ENCODE measurements around the gene AMZ2. TPM values are rescaled to one million over a fixed set of nuclear protein-coding genes. Genes with fewer than 3 reads are reported as not detected.

AMZ2 gene
- polyA plus RNA-seq, 1 donor (not counting 4 experiments of a cell fraction or from before 2014, with no cell fraction given), result 123 TPM

GRCh38 chr17:68238871-68239253 is 9.0 kb upstream of the AMZ2 start:
- dilution Hi-C loops (cut with MboI; ENCODE audit: extremely low pct_ligation_motif_present, low sequenced_read_pairs), result no loop called here
- no peaks in the 10 kb centered on the region for H3K36me3 ChIP-seq (ENCODE audit: control insufficient read depth in 2 of 2, extremely low read depth in 1 of 2, insufficient read depth in 2 of 2, low read length in 2 of 2)
- no peaks in the 10 kb centered on the region for H3K79me2 ChIP-seq (ENCODE audit: control insufficient read depth, insufficient read depth, low read length)

GRCh38 chr17:68239632-68240366 is 8.0 kb upstream of the AMZ2 start:
- Histone ChIP-seq H3K9me3 (ENCODE audit: control insufficient read depth, low read depth, low read length) (no peaks in the 10 kb centered on the region), H4K20me1 (ENCODE audit: control insufficient read depth, extremely low read depth, insufficient read depth, low read length) (no peaks in the 10 kb centered on the region), H3K9me1 (ENCODE audit: control insufficient read depth, extremely low read depth, insufficient read depth, low read length) (no peaks in the 10 kb centered on the region), H3K4me1 (ENCODE audit: control insufficient read depth, extremely low read depth, insufficient read depth, low read length) (no peaks in the 10 kb centered on the region), H3K4me3 (ENCODE audit: control insufficient read depth in 2 of 3, extremely low read depth in 1 of 3, insufficient read depth in 2 of 3, low read depth in 1 of 3, low read length in 3 of 3) (no peak overlapping the region), H3K79me2 (ENCODE audit: control insufficient read depth, insufficient read depth, low read length) (no peaks in the 10 kb centered on the region), H3K27me3 (ENCODE audit: control insufficient read depth, extremely low read depth, insufficient read depth, low read length) (no peaks in the 10 kb centered on the region), H3K9ac (ENCODE audit: control insufficient read depth, extremely low read depth, insufficient read depth, low read length) (no peak overlapping the region), H3K36me3 (ENCODE audit: control insufficient read depth in 2 of 2, extremely low read depth in 1 of 2, insufficient read depth in 2 of 2, low read length in 2 of 2) (no peaks in the 10 kb centered on the region), H3K27ac (ENCODE audit: control insufficient read depth, insufficient read depth, low read length) (no peak overlapping the region), H3K4me2 (ENCODE audit: control insufficient read depth, extremely low read depth, insufficient read depth, low read depth, low read length) (no peak overlapping the region), H2AFZ (ENCODE audit: control insufficient read depth, low read length) (no peak overlapping the region)
- dilution Hi-C loops (cut with MboI; ENCODE audit: extremely low pct_ligation_motif_present, low sequenced_read_pairs), result no loop called here
- no peak for TF ChIP-seq CTCF (optimal IDR thresholded peaks at IDR 0.05 in 1 of 3, IDR thresholded peaks at IDR 0.05 in 1 of 3, conservative IDR thresholded peaks at IDR 0.05 in 1 of 3; ENCODE audit: extremely low read depth in 1 of 3, insufficient read depth in 2 of 3, low read length in 3 of 3)
- FAIRE-seq, result no peak
- no peak for DNase-seq (ENCODE audit: low read depth, low spot score)

More at GRCh38 chr17:68238871-68239253, 9.0 kb upstream of the AMZ2 start:
- DNase-seq (ENCODE audit: low read depth, low spot score) (no peak), FAIRE-seq (no peak)
- Histone ChIP-seq H3K27me3 (ENCODE audit: control insufficient read depth, extremely low read depth, insufficient read depth, low read length) (no peaks in the 10 kb centered on the region), H2AFZ (ENCODE audit: control insufficient read depth, low read length) (no peak overlapping the region), H3K4me2 (ENCODE audit: control insufficient read depth, extremely low read depth, insufficient read depth, low read depth, low read length) (no peak overlapping the region), H3K9ac (ENCODE audit: control insufficient read depth, extremely low read depth, insufficient read depth, low read length) (no peak overlapping the region), H3K4me3 (ENCODE audit: control insufficient read depth in 2 of 3, extremely low read depth in 1 of 3, insufficient read depth in 2 of 3, low read depth in 1 of 3, low read length in 3 of 3) (no peak overlapping the region), H3K9me1 (ENCODE audit: control insufficient read depth, extremely low read depth, insufficient read depth, low read length) (no peaks in the 10 kb centered on the region), H3K27ac (ENCODE audit: control insufficient read depth, insufficient read depth, low read length) (no peak overlapping the region), H4K20me1 (ENCODE audit: control insufficient read depth, extremely low read depth, insufficient read depth, low read length) (no peaks in the 10 kb centered on the region), H3K4me1 (ENCODE audit: control insufficient read depth, extremely low read depth, insufficient read depth, low read length) (no peaks in the 10 kb centered on the region), H3K9me3 (ENCODE audit: control insufficient read depth, low read depth, low read length) (no peaks in the 10 kb centered on the region)
- TF ChIP-seq CTCF (optimal IDR thresholded peaks at IDR 0.05 in 1 of 3, IDR thresholded peaks at IDR 0.05 in 1 of 3, conservative IDR thresholded peaks at IDR 0.05 in 1 of 3; ENCODE audit: extremely low read depth in 1 of 3, insufficient read depth in 2 of 3, low read length in 3 of 3), result no peak
- TF ChIP-seq EZH2 (IDR thresholded peaks at IDR 0.05; ENCODE audit: low read length), result no peak
